NOMO-1 treated with DMSO at 0.1 percent for 48 hours (cell line): ENCODE data around the gene FAM240A.

ENCODE experiments used
- DNase-seq: peaks from one replicate; lab custom pipeline; 2025; ENCODE audit not compliant: unreplicated experiment; lab: John Stamatoyannopoulos, UW

Gene FAM240A

GRCh38 chr3:46673151-46674030, 61.1 kb downstream of the FAM240A start:
- DNase-seq, result no peak

- DNase-seq, result no peak
These were observed 61.9 kb downstream of the FAM240A start for GRCh38 chr3:46674031-46674845.

- no peak for DNase-seq
These were observed 63.1 kb downstream of the FAM240A start for GRCh38 chr3:46675426-46675825.
